CD8-positive, alpha-beta memory T cell (primary cell): Measurements from ENCODE around the gene APEX2. TPM values are rescaled to one million over a fixed set of nuclear protein-coding genes. Genes with fewer than 3 reads are reported as not detected.

Experiments
- CTCF ChIA-PET: fragments of 350-600 bp; sonication (Branson Sonifier 250); formaldehyde crosslinking; loops from one replicate; lab custom pipeline; 2021; ENCODE audit warnings: antibody characterized with exemption; lab: Charles Lee
- POLR2A ChIA-PET: fragments of 350-600 bp; sonication (Branson Sonifier 250); formaldehyde crosslinking; loops from one replicate; lab custom pipeline; 2021; ENCODE audit warnings: antibody characterized with exemption; lab: Charles Lee
- DNase-seq, 5 donors: peaks; one replicate each; pipeline versions ENCODE4 v3.0.0 to v3.0.0-alpha.2; 2020 to 2022; ENCODE audit warnings: mixed read lengths in 1 of 5
- H3K27ac ChIP-seq: one replicate; pipeline ENCODE4 v1.7.0; 2013; ENCODE audit warnings: low read depth, mild to moderate bottlenecking, low read length, moderate library complexity
- H3K27me3 ChIP-seq: 2 replicates; pipeline ENCODE4 v1.7.0; 2013; ENCODE audit warnings: low read length, mild to moderate bottlenecking; ENCODE audit not compliant: insufficient read depth, poor library complexity, severe bottlenecking
- H3K36me3 ChIP-seq: 2 replicates; pipeline ENCODE4 v1.7.0; 2013; ENCODE audit warnings: mild to moderate bottlenecking, low read length, moderate library complexity; ENCODE audit not compliant: insufficient read depth
- H3K4me1 ChIP-seq: 2 replicates; pipeline ENCODE4 v1.7.0; 2013; ENCODE audit warnings: mild to moderate bottlenecking, low read length, moderate library complexity; ENCODE audit not compliant: insufficient read depth
- H3K4me3 ChIP-seq: 2 replicates; pipeline ENCODE4 v1.7.0; 2013; ENCODE audit warnings: mild to moderate bottlenecking, low read length
- H3K9me3 ChIP-seq: 2 replicates; pipeline ENCODE4 v1.7.0; 2013; ENCODE audit warnings: mild to moderate bottlenecking, low read length
- H3K27ac Mint-ChIP-seq, 8 donors: one replicate each; pipeline ENCODE4 v1.8.0; 2020 to 2021; ENCODE audit warnings: mixed read lengths in 8 of 8, mild to moderate bottlenecking in 6 of 8, inconsistent platforms in 3 of 8, moderate library complexity in 3 of 8
- H3K27me3 Mint-ChIP-seq, 2 donors: one replicate each; pipeline ENCODE4 v1.8.0; 2020 to 2021; ENCODE audit warnings: mixed read lengths in 2 of 2, mild to moderate bottlenecking in 1 of 2, moderate library complexity in 1 of 2
- H3K36me3 Mint-ChIP-seq, 3 donors: one replicate each; pipeline ENCODE4 v1.8.0; 2020 to 2021; ENCODE audit warnings: mixed read lengths in 3 of 3, inconsistent platforms in 1 of 3, mild to moderate bottlenecking in 1 of 3
- H3K4me1 Mint-ChIP-seq, 3 donors: one replicate each; pipeline ENCODE4 v1.8.0; 2020 to 2021; ENCODE audit warnings: mixed read lengths in 3 of 3, inconsistent platforms in 1 of 3, mild to moderate bottlenecking in 1 of 3
- H3K4me3 Mint-ChIP-seq, 7 donors: one replicate each; pipeline ENCODE4 v1.8.0; 2020 to 2021; ENCODE audit warnings: mixed read lengths in 7 of 7, mild to moderate bottlenecking in 6 of 7, moderate library complexity in 4 of 7, inconsistent platforms in 2 of 7
- H3K9me3 Mint-ChIP-seq, 5 donors: one replicate each; pipeline ENCODE4 v1.8.0; 2020 to 2022; ENCODE audit warnings: mixed read lengths in 5 of 5, mild to moderate bottlenecking in 3 of 5, moderate library complexity in 2 of 5, inconsistent platforms in 1 of 5
- polyA plus RNA-seq: library from polyadenylated mRNA; unstranded; fragments of 300-500 nt; fragmentation: Illumina TruSeq; gene quantifications from one replicate; pipeline ENCODE4 v1.2.3, GENCODE V29; 2021
- total RNA-seq, 2 experiments: library from RNA; stranded (reverse); gene quantifications; one replicate each; pipeline ENCODE4 v1.2.3, GENCODE V29; 2021

Gene APEX2
- total and polyA plus RNA-seq, 3 experiments from 2014 or later = 26.0 to 42.8 (median 35.2) TPM

DNA sequence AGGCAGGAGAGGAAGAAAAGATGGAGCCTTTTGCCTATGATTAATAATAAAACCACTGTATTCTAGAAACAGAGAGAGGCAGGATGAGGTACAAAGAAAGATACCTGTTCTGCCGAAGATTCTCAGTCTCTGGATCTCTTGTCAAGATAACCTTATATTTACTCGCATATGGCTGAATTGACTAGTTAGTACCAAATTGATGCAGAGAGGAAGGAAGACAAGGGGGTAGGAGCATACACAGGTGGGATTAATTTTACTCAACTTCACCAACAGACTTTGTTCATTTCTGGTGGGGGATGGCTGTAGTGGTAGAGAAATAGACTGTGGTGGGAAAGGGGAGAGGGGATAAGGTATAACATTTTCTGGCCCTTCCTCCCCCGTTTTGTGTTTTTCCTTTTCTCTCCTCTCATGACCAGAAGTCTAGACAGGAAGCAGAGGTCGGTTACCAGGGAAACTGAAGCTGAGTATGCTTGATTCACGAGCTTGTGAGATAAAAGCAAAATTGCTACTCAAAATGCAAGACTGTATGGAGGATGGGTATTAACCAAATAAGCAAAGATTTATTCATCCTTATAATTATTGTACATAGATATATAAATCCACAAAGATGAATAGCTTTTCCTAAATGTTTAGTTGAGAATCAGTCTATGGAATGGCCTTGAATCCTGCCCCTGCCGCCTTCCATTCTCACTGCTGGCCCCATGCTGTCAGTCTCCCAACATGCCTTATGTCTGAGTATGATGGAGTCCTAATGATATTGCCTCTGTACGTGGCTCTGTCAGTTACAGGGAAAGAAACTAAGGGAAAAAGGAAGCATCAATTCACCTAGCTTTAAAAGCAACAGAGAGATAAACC, 56.9 kb downstream of the APEX2 start:
- peak in 4 of 5 donors; percentile 7 to 68 (median 50) for DNase-seq
- no peaks in the 10 kb centered on the region for H3K36me3 ChIP-seq
- peak overlapping the region in 7 of 8 donors; percentile 11 to 90 (median 79) for H3K27ac Mint-ChIP-seq
- H3K9me3 Mint-ChIP-seq = no peaks in the 10 kb centered on the region
- no peaks in the 10 kb centered on the region for H3K36me3 Mint-ChIP-seq
- CTCF ChIA-PET = interaction anchor here (0.8 to 1.5 kb wide), 7 partner anchors 13 to 248 kb away, joined by 3 to 9 read pairs (median 3); partner anchors contain the start of gene APEX2
- H3K4me3 ChIP-seq = peak overlapping the region; percentile 33
- H3K27me3 ChIP-seq = no peaks in the 10 kb centered on the region
- H3K4me1 Mint-ChIP-seq = peaks cover 11 to 20% (median 19%) of the 10 kb centered on the region in 3 donors
- H3K27me3 Mint-ChIP-seq = peaks cover 0 to 7% of the 10 kb centered on the region in 2 donors
- H3K9me3 ChIP-seq = no peaks in the 10 kb centered on the region
- H3K27ac ChIP-seq = no peak overlapping the region
- POLR2A ChIA-PET = no interaction called here
- peaks cover 8% of the 10 kb centered on the region for H3K4me1 ChIP-seq
- peak overlapping the region; percentile 12 to 78 (median 58) for H3K4me3 Mint-ChIP-seq

DNA sequence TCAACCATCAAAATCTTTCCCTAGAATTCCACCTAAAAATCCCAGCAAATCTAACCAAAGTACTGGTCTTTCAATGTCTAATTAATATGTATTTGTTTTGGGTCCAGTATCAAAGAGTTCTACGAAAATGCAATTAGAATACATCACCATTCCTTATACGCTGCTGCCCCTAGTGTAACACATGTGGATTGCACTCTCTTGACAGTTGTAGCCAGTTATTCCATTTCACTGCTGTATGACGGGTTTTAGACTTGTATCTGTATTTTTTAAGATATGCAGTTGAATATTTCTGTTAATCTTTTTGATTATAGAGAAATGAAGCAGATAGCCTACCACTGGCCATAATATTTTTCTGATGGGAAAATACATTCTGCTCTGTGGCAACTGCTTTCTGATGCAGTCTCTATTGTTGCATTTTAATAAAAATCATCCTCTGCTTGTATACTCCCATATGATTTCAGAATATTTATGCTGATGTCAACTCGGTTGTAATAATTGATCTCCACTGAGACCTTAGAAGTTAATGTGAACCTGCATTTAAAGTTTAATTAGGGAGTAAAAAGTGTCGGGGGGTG, 57.6 kb downstream of the APEX2 start:
- no peaks in the 10 kb centered on the region for H3K36me3 ChIP-seq
- H3K4me3 Mint-ChIP-seq = peak overlapping the region; percentile 12 to 78 (median 58)
- peaks cover 11 to 20% (median 19%) of the 10 kb centered on the region in 3 donors for H3K4me1 Mint-ChIP-seq
- no peak overlapping the region for H3K27ac ChIP-seq
- peaks cover 0 to 12% of the 10 kb centered on the region in 2 donors for H3K27me3 Mint-ChIP-seq
- no peaks in the 10 kb centered on the region for H3K36me3 Mint-ChIP-seq
- ChIA-PET POLR2A (no interaction called here), CTCF (interaction anchor here (0.8 to 1.5 kb wide), 7 partner anchors 12 to 249 kb away, joined by 3 to 9 read pairs (median 3); partner anchors contain the start of gene APEX2)
- peaks cover 8% of the 10 kb centered on the region for H3K4me1 ChIP-seq
- peak overlapping the region in 5 of 8 donors; percentile 11 to 90 (median 79) for H3K27ac Mint-ChIP-seq
- DNase-seq = peak; percentile 2 to 46 (median 27)
- no peaks in the 10 kb centered on the region for H3K9me3 Mint-ChIP-seq
- H3K4me3 ChIP-seq = peak overlapping the region; percentile 33
- H3K9me3 ChIP-seq = no peaks in the 10 kb centered on the region
- H3K27me3 ChIP-seq = no peaks in the 10 kb centered on the region

Other genes starting within 250 kb of the APEX2 start
- not detected for gene ITIH6, start 202.1 kb upstream of the APEX2 start, total RNA-seq
- not detected for gene ITIH6, start 202.1 kb upstream of the APEX2 start, polyA plus RNA-seq
- gene MAGED2, start 192.6 kb upstream of the APEX2 start, total RNA-seq = 10 to 100 TPM; 43.0 to 45.6 TPM
- gene MAGED2, start 192.6 kb upstream of the APEX2 start, polyA plus RNA-seq = 124 TPM
- 1 to 10 TPM; 3.4 to 4.2 TPM for gene TRO, start 79.5 kb upstream of the APEX2 start, total RNA-seq
- 1.8 TPM for gene TRO, start 79.5 kb upstream of the APEX2 start, polyA plus RNA-seq
- gene PFKFB1, start 6.2 kb upstream of the APEX2 start, total RNA-seq = under 1 TPM; 0.53 to 0.69 TPM
- gene PFKFB1, start 6.2 kb upstream of the APEX2 start, polyA plus RNA-seq = not detected
- gene ALAS2, start 30.6 kb downstream of the APEX2 start, total RNA-seq = not detected
- not detected for gene ALAS2, start 30.6 kb downstream of the APEX2 start, polyA plus RNA-seq
- gene PAGE2B, start 74.7 kb downstream of the APEX2 start, total RNA-seq = not detected
- not detected for gene PAGE2B, start 74.7 kb downstream of the APEX2 start, polyA plus RNA-seq
- gene PAGE2, start 88.7 kb downstream of the APEX2 start, total RNA-seq = not detected
- gene PAGE2, start 88.7 kb downstream of the APEX2 start, polyA plus RNA-seq = not detected
- gene PAGE5, start 220.0 kb downstream of the APEX2 start, total RNA-seq = 1 to 10 TPM; 1.1 to 1.3 TPM
- not detected for gene PAGE5, start 220.0 kb downstream of the APEX2 start, polyA plus RNA-seq